Thyroid gland (tissue), 4 donors: ENCODE data around the gene IGF1.

Experiments
- POLR2A ChIP-seq, 2 donors: fragments of 450-650 bp; IDR thresholded peaks; one replicate each; pipeline ENCODE4 v1.6.1; 2017; ENCODE audit warnings: antibody characterized with exemption in 2 of 2, mild to moderate bottlenecking in 2 of 2, moderate library complexity in 1 of 2
- TF ChIP-seq, protein P1 (sequence below), 6 experiments: fragments of 200-600 bp in 3 of 6; fragments of 450-650 bp in 3 of 6; sonication (generic) in 3 of 6; IDR thresholded peaks; one replicate each; pipeline ENCODE4 v1.5.1; 2016 to 2019; ENCODE audit warnings: antibody characterized with exemption in 6 of 6, mild to moderate bottlenecking in 2 of 6, inconsistent platforms in 1 of 6, moderate library complexity in 1 of 6

DNA sequence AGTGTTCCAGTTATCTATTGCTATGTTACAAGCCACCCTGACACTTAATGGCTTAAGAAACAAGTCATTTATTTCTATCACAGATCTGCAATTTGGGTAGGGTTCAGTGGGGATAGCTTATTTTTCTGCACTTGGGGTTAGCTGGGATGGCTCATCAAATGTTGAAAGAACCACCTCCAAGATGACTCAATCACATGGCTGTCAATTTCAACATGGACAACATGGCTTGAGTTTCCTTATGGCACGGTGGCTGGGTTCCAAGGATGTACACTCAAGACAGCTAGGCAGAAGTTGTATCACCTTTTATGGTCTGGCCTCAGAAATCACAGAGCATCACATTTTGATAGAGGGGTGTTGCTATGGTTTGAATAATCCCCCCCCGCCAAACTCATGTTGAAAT is 24.5 kb upstream of the IGF1 start:
- TF ChIP-seq, protein P1, sequence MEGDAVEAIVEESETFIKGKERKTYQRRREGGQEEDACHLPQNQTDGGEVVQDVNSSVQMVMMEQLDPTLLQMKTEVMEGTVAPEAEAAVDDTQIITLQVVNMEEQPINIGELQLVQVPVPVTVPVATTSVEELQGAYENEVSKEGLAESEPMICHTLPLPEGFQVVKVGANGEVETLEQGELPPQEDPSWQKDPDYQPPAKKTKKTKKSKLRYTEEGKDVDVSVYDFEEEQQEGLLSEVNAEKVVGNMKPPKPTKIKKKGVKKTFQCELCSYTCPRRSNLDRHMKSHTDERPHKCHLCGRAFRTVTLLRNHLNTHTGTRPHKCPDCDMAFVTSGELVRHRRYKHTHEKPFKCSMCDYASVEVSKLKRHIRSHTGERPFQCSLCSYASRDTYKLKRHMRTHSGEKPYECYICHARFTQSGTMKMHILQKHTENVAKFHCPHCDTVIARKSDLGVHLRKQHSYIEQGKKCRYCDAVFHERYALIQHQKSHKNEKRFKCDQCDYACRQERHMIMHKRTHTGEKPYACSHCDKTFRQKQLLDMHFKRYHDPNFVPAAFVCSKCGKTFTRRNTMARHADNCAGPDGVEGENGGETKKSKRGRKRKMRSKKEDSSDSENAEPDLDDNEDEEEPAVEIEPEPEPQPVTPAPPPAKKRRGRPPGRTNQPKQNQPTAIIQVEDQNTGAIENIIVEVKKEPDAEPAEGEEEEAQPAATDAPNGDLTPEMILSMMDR (IDR thresholded peaks at IDR 0.05) = no peak
- no peak for TF ChIP-seq POLR2A (IDR thresholded peaks at IDR 0.05)
